Measurements from ENCODE around the gene FSTL1.

DNA sequence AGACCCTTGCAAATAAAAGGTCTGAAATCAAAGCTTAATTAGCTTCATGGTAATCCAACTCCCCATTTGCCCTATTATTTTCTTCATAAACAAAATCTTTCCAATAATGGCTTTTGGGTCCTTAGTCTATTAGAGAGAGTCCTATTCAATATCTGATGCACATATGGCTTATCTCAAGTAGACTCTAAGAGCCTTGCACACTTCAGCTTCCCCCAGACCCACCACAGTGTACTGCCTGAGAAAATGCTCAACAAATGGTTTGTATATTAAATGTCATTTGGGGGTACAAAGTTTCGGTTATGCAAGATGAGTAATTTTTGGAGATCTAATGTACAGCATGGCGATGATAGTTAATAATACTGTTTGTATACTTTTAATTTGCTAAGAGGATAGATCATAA lies 28.9 kb downstream of the FSTL1 start:
- TF ChIP-seq, protein P1, sequence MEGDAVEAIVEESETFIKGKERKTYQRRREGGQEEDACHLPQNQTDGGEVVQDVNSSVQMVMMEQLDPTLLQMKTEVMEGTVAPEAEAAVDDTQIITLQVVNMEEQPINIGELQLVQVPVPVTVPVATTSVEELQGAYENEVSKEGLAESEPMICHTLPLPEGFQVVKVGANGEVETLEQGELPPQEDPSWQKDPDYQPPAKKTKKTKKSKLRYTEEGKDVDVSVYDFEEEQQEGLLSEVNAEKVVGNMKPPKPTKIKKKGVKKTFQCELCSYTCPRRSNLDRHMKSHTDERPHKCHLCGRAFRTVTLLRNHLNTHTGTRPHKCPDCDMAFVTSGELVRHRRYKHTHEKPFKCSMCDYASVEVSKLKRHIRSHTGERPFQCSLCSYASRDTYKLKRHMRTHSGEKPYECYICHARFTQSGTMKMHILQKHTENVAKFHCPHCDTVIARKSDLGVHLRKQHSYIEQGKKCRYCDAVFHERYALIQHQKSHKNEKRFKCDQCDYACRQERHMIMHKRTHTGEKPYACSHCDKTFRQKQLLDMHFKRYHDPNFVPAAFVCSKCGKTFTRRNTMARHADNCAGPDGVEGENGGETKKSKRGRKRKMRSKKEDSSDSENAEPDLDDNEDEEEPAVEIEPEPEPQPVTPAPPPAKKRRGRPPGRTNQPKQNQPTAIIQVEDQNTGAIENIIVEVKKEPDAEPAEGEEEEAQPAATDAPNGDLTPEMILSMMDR (IDR thresholded peaks at IDR 0.05; ENCODE audit: insufficient read depth, low read length) = no peak
- no peak for TF ChIP-seq POLR2AphosphoS5 (IDR thresholded peaks at IDR 0.05; ENCODE audit: low read depth)
